Gastrocnemius medialis (tissue), 4 donors: ENCODE data around the gene SLC16A3. TPM values are rescaled to one million over a fixed set of nuclear protein-coding genes. Genes with fewer than 3 reads are reported as not detected.

Experiments used
- ATAC-seq, 2 donors: fragments of 150-250 bp; one replicate each; pipeline ENCODE4 v1.9.1; 2016
- DNase-seq, 2 donors: peaks; one replicate each; pipeline ENCODE4 v3.0.0-alpha.2; 2019
- H3K27ac ChIP-seq, 4 donors: fragments of 200-600 bp; sonication (generic); 1 replicate in 1 of 4; 2 replicates in 3 of 4; pipeline ENCODE4 v1.5.1; 2016 to 2018; ENCODE audit warnings: mild to moderate bottlenecking in 2 of 4, moderate library complexity in 1 of 4
- H3K27me3 ChIP-seq, 3 donors: fragments of 200-600 bp; sonication (generic) in 2 of 3; 1 replicate in 1 of 3; 2 replicates in 2 of 3; pipeline versions ENCODE4 v1.5.1 to v1.6.0; 2016 to 2019; ENCODE audit warnings: mild to moderate bottlenecking in 1 of 3, moderate library complexity in 1 of 3
- H3K36me3 ChIP-seq, 2 donors: fragments of 200-600 bp; sonication (generic) in 1 of 2; one replicate each; pipeline ENCODE4 v1.5.1; 2017 to 2018
- H3K4me1 ChIP-seq, 2 donors: fragments of 200-600 bp; sonication (generic) in 1 of 2; one replicate each; pipeline ENCODE4 v1.5.1; 2016 to 2017; ENCODE audit warnings: mild to moderate bottlenecking in 2 of 2
- H3K4me3 ChIP-seq, 4 donors: fragments of 200-600 bp; sonication (generic) in 3 of 4; 1 replicate in 1 of 4; 2 replicates in 3 of 4; pipeline ENCODE4 v1.5.1; 2016 to 2019; ENCODE audit warnings: mild to moderate bottlenecking in 2 of 4
- H3K9me3 ChIP-seq, 3 donors: fragments of 200-600 bp; sonication (generic) in 2 of 3; 1 replicate in 1 of 3; 2 replicates in 2 of 3; pipeline ENCODE4 v1.5.1; 2016 to 2019
- CTCF ChIP-seq, 5 experiments: fragments of 450-650 bp in 3 of 5; fragments of 200-600 bp in 2 of 5; sonication (generic) in 2 of 5; IDR thresholded peaks in 4 of 5; conservative IDR thresholded peaks in 1 of 5; 1 replicate in 4 of 5; 2 replicates in 1 of 5; pipeline ENCODE4 v1.5.1; 2016 to 2019; ENCODE audit warnings: antibody characterized with exemption in 5 of 5, mild to moderate bottlenecking in 3 of 5, moderate library complexity in 3 of 5
- POLR2A ChIP-seq, 2 donors: fragments of 450-650 bp; IDR thresholded peaks; one replicate each; pipeline ENCODE4 v1.6.1; 2017; ENCODE audit warnings: antibody characterized with exemption in 2 of 2, mild to moderate bottlenecking in 2 of 2, moderate library complexity in 2 of 2
- in situ Hi-C, 4 donors: fragments of 200-750 bp; cut with MboI; loops; one replicate each; pipeline versions ENCODE4 v1.15.0 to v1.8.0; 2017; ENCODE audit warnings: low sequenced_read_pairs in 4 of 4
- intact Hi-C: fragments of 100-400 bp; cut with DNase I; formaldehyde crosslinking; loops from one replicate; pipeline ENCODE4 v1.15.1; 2023; ENCODE audit warnings: low total_unique reads
- total RNA-seq, 4 donors: library from RNA; depleted of rRNA; stranded (reverse); fragments of >200 nt; gene quantifications; one replicate each; pipeline versions ENCODE4 v1.1.0 to v1.2.3, GENCODE V29; 2016

SLC16A3 gene
- total RNA-seq, 4 donors from 2014 or later = 46.0 to 173 (median 126) TPM

DNA sequence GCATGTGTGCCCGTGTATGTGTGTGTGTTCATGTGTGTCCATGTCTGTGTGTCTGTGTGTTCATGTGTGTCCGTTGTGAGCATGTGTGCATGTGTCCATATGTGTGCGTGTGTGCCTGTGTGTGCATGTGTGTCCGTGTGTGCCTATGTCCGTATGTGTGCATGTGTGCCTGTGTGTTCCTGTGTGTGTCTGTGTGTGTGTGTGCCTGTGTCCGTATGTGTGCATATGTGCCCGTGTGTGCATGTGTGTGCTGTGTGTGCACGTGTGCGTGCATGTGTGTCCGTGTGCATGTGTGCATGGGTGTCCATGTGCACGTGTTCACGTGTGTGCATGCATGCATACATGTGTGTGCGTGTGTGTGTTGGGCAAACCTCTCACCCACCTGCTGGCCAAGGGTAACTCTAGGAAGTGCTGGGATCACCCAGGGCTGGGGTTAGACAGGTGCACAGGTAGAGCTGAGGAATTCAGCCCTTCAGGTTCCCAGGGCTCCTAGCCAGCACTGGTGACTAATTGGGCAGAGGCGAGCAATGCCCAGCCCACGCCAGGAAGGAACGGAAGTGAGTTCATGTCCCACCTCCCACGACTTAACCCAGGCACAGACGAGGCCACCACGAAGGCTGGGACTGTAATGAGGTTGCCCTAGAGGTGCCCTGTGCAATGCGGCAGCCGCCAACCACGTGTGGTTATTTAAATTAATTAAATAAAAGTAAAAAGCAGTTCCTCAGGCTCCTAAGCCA is 52.8 kb downstream of the SLC16A3 start:
- no peak for ATAC-seq

GRCh38 chr17:82282239-82283207 is 53.7 kb downstream of the SLC16A3 start:
- ATAC-seq (no peak), DNase-seq (no peak)
- Histone ChIP-seq H3K4me3 (no peak overlapping the region), H3K4me1 (peaks cover 1 to 3% of the 10 kb centered on the region in 2 donors), H3K27ac (no peak overlapping the region), H3K36me3 (no peaks in the 10 kb centered on the region), H3K9me3 (no peaks in the 10 kb centered on the region), H3K27me3 (no peaks in the 10 kb centered on the region)
- intact Hi-C loops = no loop called here
- in situ Hi-C loops = no loop called here
- no peak for TF ChIP-seq CTCF (IDR thresholded peaks at IDR 0.05 in 4 of 5, conservative IDR thresholded peaks at IDR 0.05 in 1 of 5)
- no peak for TF ChIP-seq POLR2A (IDR thresholded peaks at IDR 0.05)

More for the DNA sequence above, 52.8 kb downstream of the SLC16A3 start:
- no peaks in the 10 kb centered on the region for H3K27me3 ChIP-seq
- H3K4me1 ChIP-seq = no peaks in the 10 kb centered on the region
- no peak for DNase-seq
- intact Hi-C loops (no loop called here), in situ Hi-C loops (no loop called here)
- H3K4me3 ChIP-seq = no peak overlapping the region
- H3K27ac ChIP-seq = no peak overlapping the region
- no peaks in the 10 kb centered on the region for H3K36me3 ChIP-seq
- TF ChIP-seq CTCF (IDR thresholded peaks at IDR 0.05 in 4 of 5, conservative IDR thresholded peaks at IDR 0.05 in 1 of 5) (no peak), POLR2A (IDR thresholded peaks at IDR 0.05) (no peak)
- H3K9me3 ChIP-seq = no peaks in the 10 kb centered on the region

DNA sequence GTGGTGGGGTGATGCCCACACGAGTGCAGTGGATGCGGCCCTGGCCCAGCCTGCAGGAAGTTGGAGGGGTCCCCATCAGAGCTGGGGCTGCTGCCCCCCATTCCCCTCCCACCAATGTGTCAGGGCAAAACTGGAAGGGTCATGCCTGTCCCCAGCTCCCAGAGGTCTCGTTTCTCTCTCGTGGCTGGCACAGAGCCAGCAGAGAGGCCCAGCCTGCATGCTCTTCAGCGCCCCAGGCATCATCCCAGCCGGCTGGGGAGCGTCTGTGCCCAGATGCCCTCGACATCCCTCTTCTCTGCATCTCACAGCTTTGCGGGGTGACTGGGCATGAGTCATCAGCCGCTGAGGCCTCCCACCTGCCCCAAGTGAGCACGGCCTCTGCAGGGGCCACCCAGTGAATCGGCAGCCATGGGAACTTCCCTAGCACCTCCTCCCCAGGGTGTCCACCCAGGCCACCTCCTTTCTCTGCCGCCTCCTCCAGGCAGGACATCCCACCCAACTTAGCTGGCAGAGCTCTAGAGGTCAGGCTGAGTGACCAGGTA is 54.4 kb downstream of the SLC16A3 start:
- TF ChIP-seq CTCF (IDR thresholded peaks at IDR 0.05 in 4 of 5, conservative IDR thresholded peaks at IDR 0.05 in 1 of 5) (no peak), POLR2A (IDR thresholded peaks at IDR 0.05) (no peak)
- DNase-seq (no peak), ATAC-seq (no peak)
- Histone ChIP-seq H3K4me1 (peaks cover 6 to 9% of the 10 kb centered on the region in 2 donors), H3K27me3 (no peaks in the 10 kb centered on the region), H3K27ac (no peak overlapping the region), H3K36me3 (no peaks in the 10 kb centered on the region), H3K4me3 (no peak overlapping the region), H3K9me3 (no peaks in the 10 kb centered on the region)
- intact Hi-C loops = no loop called here
- in situ Hi-C loops = no loop called here

DNA sequence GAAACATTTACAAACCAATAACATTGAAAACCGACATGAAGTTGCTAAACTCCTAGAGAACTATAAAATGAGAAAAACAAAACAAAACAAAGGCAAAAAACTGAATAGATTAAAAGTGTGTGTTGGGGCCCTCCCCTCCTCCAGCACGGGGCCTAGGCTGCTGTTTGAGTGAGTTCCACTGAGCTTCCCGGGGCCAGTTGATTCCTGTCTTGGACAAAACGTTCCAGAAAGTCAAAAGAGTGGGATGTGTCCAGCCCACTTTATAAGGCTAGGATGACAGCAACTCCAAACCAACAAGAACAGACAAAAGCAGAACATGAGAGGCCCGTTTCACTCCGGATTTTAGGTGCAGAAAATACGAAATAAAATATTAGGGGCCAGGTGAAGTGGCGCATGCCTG is 56.3 kb downstream of the SLC16A3 start:
- no peak overlapping the region for H3K4me3 ChIP-seq
- peaks cover 15 to 20% of the 10 kb centered on the region in 2 donors for H3K4me1 ChIP-seq
- H3K9me3 ChIP-seq = no peaks in the 10 kb centered on the region
- no peak for TF ChIP-seq CTCF (IDR thresholded peaks at IDR 0.05 in 4 of 5, conservative IDR thresholded peaks at IDR 0.05 in 1 of 5)
- no peak for TF ChIP-seq POLR2A (IDR thresholded peaks at IDR 0.05)
- no peaks in the 10 kb centered on the region for H3K27me3 ChIP-seq
- intact Hi-C loops = no loop called here
- in situ Hi-C loops = no loop called here
- ATAC-seq (no peak), DNase-seq (no peak)
- no peaks in the 10 kb centered on the region for H3K36me3 ChIP-seq
- H3K27ac ChIP-seq = no peak overlapping the region
